Skeletal muscle cell (primary cell): Measurements from ENCODE around the gene GALNT2.

ENCODE experiments used
- DNase-seq: peaks from one replicate; pipeline ENCODE4 v3.0.0-alpha.2; 2010; ENCODE audit warnings: low read depth
- H3K4me3 ChIP-seq: 2 replicates; pipeline ENCODE4 v1.5.1; 2011; ENCODE audit warnings: low read depth, mild to moderate bottlenecking, control low read depth, low read length, moderate library complexity

GALNT2 gene

DNA sequence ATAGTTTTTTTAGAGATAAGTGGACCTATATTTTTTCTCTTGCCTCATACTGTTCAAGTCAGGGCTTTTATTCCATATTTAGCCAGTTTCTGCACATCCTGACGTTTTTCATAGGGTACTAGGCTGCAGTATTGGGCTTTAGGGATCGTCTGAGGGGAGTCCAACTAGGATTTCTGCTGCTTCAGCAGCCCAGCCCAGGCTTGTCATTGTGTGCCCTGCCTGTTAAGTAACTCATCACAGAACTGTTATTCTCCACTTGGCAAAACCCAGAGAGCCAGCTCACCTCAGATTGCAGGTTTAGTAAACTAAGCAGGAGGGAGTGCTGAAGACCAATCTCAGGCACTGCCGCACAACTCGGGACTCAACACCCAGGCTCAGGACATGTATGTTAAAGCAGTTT lies 2.8 kb downstream of the GALNT2 start:
- no peak for DNase-seq
- no peak overlapping the region for H3K4me3 ChIP-seq

DNA sequence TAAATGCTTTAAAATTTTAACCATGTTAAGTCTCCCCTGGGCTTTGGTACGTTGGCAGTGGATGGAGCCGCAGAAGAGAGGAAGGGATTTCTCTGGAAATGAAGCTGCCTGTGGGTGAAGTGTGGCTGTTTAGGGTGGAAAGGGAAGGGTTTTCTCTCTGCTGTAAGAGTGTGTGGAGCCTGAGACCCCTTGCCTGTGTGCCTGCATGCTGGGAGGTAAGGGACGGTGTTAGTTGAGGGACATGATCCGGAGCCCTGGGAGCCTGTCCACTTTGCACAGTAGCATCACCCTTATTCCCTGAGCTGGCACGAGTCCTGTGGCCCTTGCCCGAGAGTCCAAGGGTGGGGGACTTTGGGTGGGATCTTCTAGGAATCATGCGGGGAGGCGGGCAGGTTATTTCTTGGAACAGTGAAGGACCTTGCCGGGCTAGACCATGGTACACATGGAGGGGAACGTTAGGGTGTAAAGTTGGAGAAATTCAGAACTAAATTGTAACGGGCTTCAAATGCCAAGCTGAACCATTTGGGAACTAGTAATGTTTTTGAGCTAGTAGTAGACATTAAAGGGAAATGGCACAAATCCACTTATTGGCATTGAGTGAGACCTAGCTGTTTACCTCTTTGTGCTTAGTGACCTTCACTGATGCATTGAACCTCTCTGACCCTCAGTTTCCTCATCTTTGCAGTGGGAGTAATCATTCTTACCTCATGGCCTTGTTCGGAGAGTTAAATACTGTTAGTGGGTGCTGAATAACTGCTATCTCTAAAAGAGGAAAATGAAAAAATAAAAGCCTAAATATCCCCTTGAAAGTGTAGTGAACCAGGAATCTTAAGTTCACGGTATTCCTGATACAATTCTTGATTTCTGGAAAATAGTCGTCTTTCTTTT lies 3.5 kb downstream of the GALNT2 start:
- no peak overlapping the region for H3K4me3 ChIP-seq
- no peak for DNase-seq

DNA sequence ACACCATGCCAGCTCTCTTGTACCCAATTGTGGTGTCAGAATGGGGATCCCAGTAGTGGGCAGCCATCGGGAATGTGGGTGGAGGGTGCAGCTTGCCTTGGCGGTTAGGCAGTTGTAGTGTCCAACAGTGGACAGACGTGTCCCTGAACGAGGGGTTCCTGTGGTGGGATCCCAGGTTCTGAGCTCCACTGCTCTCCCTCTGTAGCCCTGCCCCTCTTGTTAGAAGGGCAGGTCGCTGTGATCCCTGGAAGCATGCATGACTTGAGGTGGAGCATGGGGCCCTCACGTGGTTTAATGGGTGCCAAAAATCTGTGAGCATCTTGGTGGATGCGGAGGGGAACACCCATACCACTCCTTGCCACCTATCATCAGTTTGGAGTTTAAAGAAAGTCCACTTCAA lies 4.3 kb downstream of the GALNT2 start:
- DNase-seq, result no peak

DNA sequence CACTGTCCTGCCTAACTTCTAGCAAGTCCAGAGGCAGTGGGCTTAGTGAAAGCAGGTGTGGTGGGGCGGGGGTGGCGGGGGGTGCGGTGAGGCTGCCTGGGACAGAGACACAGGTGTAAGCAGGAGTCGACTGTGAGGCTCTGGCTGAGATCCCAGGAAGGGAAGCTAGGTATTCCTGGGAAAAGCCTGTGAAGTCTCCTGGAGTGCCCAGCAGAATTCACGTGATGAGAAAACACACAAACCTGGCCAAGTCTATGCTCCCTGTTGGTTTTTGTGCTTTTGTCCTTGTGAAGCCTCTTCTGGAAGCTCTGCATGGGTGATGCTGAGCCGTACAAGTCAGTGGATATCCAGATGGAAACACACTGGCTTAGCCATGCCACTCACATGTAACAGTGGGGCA lies 5.3 kb downstream of the GALNT2 start:
- no peak for DNase-seq
- no peak overlapping the region for H3K4me3 ChIP-seq

More for the DNA sequence above, 4.3 kb downstream of the GALNT2 start:
- no peak overlapping the region for H3K4me3 ChIP-seq

DNA sequence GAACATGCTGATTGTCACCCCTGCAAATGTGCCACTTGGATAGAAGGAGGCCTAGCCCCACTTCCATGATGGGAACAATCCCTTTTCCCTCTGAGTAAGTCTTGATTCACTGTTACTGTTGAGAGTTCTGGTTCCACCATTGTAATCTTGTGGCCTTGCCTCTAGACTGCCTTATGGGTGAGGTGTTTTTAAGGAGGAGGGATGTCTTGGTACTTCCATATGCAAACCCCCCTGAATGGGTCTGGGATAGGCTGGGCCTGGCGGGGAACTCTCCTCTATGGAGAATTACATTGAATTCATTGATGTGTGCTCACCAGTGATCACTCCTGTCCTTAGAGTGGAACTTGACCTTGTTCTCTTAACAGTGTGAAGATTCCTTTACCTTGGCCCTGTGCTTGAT lies 5.8 kb downstream of the GALNT2 start:
- H3K4me3 ChIP-seq, result no peak overlapping the region
- DNase-seq, result no peak

DNA sequence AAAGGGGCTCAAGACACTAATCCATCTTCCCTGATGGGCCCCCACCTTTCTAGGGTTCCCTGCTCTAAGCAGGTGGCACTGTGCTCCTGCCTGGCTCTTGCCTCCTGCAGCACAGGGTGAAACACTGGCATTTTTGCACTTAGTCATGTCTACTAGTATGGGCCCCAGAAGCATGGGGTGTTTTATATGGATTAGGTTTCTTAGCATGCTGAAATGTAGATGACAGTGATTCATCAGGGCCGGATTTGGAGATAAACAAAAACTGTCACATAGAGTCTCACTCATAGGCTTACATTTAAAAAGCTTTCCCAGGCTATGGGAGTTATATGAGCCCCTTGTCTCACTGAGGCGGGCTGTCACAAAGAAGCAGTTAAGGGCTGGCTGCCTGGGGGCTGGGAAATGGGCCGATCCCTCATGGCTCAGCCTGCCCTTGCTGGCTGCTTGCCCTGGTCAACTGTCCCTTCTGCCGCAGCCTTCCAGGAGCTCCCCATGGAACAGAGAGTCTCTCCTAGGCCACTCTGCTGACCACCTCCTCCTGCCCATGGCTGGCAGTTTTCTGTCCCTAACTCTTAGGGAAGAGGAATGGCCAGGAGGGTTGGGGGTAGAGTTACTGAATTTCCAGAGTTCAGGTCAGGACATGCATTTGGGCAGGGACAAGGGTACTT lies 6.5 kb downstream of the GALNT2 start:
- peak; percentile 59 for DNase-seq
- H3K4me3 ChIP-seq, result no peak overlapping the region

DNA sequence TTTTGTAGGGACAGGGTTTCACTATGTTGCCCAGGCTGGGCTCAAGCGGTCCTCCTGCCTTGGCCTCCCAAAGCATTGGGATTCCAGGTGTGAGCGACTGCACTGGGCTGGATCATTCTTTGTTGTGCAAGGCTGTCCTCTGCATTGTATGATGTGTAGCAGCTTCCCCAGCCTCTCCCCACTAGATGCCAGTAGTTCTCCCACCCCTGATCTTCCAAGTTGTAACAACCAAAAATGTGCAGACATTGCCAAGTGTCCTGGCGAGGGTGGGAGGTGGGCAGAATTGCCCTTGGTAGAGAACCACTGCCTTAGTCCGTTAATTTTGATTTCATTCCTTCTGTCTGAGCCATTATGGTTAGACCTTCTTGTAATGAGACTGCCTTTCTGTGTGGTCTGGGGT lies 7.2 kb downstream of the GALNT2 start:
- DNase-seq, result no peak
- no peak overlapping the region for H3K4me3 ChIP-seq

DNA sequence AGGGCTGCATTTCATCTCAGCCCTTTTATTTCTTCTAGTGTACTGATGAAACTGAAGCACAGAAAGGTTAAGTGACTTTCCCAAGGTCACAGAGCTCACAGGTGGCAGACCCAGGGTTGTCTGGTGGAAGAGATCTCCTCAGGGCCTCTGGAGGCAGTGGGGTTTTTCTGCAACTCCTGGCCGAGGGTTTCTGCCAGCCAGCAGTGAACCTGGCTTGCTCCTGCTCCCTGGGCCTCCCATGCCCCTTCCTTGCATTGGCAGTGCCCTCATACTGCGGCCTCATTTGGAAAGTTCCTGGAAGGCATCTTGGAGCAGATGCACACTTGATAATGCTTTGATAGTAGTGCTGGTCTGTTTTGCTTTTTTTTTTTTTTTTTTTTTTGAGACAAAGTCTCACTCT lies 7.7 kb downstream of the GALNT2 start:
- no peak for DNase-seq
- H3K4me3 ChIP-seq, result no peak overlapping the region

DNA sequence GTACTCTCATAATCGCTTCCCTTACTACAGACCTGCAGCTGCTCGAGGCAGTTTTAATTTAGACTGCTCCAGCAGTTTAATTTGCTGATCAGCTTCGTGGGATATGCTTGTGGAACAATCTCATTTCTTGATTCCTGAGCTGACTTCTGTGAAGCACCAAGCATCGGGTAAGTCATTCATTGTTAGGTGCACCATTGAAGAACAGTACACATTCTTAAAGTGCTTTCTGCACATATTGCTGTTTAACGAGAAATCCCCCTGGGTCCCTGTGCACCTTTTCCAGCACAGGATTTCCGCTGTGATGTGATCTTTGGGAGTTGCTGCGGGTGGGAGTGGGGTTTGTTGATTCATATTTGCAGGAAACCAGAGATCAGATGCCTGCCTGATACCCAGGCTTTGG lies 9.1 kb downstream of the GALNT2 start:
- DNase-seq, result no peak
- H3K4me3 ChIP-seq, result no peak overlapping the region

DNA sequence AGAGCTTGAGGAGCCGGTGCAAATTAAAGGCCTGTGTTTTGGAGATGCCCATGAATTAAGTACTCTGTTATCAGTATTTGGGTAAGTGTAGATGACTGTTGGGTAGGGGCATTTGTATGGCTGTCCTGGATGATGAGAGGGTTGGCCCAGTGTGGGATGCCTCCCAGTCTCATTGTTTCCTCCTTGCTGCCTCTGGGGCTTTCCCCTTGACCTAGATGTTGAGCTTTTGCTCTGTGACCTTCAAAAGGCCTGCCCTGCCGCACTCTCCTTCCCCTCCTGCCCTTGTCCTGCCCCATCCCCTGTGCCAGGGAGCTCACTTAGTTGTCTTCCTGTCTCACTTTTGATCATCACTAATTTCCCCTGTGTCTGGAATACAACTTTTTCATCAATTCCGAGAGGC lies 10.0 kb downstream of the GALNT2 start:
- no peak for DNase-seq
- no peak overlapping the region for H3K4me3 ChIP-seq

DNA sequence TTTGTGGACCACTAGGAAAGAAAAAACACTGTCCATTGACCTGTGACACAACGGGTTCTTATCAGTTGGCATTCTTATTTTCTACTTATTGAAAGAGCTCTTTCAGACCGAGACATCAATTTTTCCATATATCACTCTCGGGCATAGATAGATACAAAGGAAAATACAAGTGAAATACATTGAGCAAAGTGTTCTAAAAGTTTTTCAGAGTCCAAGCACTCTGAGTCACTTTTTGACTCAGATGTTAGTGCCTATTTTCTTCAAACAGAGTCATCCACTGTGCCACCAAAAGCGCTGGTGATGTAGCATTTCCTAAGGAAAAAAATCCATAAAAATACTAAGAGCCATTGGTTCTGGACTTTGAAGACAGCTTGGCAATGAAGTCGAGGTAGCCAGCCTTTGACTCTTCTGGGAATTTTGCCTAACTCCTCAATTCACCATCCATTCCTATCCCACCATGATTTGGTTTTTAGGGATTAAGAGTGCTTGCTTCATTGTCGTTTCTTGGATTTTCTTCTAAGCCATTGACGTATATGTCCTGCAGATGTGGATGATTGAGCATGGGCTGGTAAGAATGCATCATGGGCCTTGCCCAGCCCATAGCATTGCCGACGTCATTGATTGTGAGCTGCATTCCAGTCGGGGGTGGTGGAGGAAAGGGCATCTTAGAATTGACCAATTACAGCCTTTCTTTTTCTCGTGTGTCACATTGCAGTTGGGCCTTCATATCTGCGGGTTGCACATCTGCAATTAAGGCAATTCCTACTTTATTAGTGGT lies 10.6 kb downstream of the GALNT2 start:
- no peak overlapping the region for H3K4me3 ChIP-seq
- no peak for DNase-seq

DNA sequence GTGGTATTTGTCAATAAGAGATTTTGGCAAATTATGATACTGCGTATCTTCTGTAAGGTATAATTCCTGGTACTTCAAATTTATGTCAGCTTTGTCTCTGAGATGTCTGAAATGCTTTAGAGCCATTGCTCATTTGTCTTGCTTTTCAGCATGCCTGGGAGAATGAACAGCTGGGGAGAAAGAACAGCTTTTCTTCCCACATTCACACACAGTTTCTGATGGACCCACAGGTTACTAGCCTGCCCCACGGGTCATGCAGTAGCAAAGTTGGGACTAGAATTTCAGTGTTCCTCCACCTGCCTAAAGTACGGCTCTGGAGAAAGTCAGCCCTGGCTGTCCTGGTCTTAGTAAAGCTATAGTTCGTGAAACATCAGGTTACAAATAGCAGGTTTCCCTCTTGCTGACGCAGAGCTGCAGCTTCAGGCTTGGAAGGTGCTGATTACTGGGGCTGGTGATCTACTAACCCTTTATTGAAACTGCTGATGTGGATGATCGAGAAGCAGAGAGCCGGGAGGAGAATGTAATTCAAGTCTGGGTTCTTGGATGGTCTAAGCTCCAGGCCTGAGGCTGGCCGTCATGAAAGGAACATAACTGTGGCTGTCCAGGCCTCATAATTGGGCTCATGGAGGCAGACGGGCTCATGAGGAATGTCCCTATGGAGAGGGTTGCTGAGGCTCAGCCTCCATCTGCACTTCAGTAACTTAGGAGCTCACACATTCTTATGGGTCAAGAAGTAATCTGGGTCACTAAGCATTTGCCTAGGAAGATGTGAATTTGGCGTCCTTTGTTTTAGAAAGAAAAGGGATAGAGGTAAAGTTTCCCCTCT lies 12.4 kb downstream of the GALNT2 start:
- no peak for DNase-seq
- H3K4me3 ChIP-seq, result no peak overlapping the region

DNA sequence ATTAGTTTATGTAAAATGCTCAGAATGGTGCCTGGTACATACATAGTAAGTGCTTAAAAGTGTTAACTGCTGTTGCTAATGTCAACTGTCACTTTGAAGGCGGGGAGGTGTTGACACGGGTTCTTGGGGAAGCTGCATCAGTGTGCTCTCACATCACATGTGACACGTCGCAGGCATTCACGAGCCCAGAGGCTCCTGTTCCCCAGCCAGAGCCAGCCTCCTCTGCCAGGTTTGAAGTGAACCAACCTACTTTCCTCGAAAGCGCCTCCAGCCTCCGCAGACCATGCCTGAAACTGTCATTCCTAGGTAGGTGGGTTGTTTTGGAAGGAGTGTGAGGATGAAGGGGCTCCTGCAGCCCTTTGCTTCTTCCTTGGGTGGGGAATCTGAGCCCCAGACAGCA lies 13.8 kb downstream of the GALNT2 start:
- H3K4me3 ChIP-seq, result no peak overlapping the region
- DNase-seq, result no peak

DNA sequence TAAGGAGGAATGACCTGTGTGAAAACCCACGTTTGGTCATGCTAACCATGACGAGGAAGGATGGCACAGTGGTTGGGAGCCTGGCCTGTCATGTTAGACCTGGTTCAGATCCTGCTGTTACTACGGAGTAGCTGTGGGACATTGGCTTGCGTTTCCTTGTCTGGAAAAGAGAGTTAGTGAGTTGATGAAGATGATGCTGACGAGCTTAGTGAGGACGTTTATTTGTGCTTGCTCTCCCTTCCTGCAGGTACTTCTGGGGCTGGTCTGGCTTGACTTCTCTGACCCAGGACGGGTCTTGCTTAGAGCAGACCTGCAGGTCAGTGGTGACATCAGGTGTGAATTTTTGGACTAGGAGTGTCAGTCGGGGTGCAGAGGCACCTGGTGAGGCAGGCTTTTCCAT lies 14.7 kb downstream of the GALNT2 start:
- no peak for DNase-seq
- H3K4me3 ChIP-seq, result no peak overlapping the region

DNA sequence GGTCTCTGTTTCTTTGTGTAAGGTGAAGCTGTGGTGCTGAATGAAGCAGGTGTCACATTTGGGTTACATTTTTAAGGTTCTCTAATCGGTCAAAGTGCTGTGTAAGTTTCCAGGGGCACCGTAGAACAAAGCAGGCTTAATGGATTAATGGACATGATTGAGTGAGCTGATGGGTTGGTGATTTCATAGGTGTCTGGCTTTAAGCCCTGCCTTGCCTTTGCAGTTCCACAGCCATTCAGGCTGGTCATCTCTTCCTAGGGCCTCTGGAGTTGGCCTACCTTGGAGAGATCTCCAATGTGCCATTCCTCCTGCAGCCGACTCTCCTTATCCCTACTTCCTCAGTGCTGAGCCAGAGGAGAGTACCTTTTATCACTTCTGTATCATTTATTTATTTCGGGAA lies 15.2 kb downstream of the GALNT2 start:
- H3K4me3 ChIP-seq, result no peak overlapping the region
- no peak for DNase-seq

DNA sequence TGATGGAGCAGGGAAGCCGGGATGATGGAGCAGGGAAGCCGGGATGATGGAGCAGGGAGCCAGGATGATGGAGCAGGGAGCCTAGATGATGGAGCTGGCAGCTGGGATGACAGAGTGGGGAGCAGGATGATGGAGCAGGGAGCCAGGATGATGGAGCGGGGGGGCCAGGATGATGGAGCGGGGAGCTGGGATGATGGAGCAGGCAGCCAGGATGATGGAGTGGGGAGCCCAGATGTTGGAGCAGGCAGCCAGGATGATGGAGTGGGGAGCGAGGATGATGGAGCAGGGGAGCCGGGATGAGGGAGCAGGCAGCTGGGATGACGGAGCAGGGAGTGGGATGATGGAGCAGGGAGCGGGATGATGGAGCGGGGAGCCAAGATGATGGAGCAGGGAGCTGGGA lies 16.0 kb downstream of the GALNT2 start:
- no peak overlapping the region for H3K4me3 ChIP-seq
- DNase-seq, result no peak

DNA sequence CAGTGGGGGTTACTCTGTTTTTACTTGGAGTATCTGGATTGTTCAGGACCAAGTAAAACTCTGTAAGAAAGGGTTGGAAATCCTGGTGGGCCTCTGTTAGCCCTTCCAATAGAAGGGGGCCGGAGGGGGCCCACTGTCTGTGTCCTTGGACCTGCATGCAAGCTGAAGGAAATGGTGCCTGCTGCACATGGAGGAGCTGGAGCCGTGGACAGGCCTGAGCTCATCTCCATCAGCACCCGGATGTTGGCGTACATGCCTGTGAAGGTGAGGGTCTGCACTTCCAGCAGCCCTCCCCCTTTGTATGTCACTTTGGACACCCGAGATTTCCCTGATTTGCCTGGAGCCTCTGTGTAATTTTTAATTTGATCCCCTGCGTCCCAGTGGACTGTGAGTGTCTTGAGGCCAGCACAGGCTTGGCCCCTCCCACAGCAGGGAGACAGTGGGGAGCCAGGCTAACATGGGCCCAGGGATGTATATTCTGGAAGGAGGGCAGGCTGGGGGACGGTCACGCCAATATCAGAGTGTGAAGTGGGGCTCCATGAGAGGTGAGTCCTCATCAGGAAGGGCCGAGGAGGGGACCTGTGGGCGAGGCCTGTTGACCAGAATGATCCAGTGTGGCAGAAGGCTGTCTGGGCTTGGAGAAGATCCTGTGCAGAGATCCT lies 16.8 kb downstream of the GALNT2 start:
- no peak overlapping the region for H3K4me3 ChIP-seq
- no peak for DNase-seq

DNA sequence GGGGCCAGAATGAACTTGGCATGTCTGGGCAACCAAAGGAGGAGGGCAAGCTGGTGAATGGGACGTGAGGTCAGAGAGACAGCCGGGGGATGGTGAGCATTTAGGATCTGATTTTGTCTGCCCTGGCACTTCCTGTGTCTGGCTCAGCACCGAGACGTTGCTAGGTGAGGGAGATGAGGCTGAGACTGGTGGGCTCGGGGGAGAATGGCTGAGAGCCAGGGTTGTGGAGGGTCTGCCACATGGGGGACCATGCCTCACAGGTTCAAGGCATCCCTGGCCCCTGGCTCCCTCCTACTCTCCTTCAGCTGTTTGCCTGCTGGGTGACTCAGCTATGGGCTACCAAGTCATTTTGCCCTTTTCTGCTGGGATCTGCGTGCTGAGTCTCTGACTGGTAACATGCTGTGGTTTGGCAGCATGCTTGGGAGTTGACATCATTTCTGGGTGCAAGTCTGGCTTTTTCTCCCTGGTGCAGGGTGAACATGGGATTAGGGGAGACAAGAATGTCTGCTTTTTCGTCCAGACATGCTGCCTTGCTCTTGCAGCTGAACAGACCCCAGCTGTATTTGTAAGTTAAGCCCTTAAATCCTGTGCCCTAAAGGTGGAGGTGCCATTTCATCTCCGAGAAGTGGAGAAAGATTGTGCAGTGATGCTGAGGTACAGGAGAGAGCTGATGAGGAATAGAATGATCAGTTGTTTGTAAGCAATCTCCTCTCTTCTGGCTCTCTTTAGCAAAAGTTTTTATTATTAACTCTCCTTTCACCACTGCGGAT lies 17.6 kb downstream of the GALNT2 start:
- H3K4me3 ChIP-seq, result no peak overlapping the region
- DNase-seq, result peak; percentile 95
